Spleen (tissue), 11 donors: ENCODE measurements around the gene SPATA32. TPM values are rescaled to one million over a fixed set of nuclear protein-coding genes. Genes with fewer than 3 reads are reported as not detected.

ENCODE experiments used
- DNase-seq: peaks from one replicate; pipeline ENCODE4 v3.0.0-alpha.2; 2020
- H3K27ac ChIP-seq, 8 donors: fragments of 200-600 bp; sonication (generic) in 7 of 8; 1 replicate in 4 of 8; 2 replicates in 4 of 8; pipeline versions ENCODE4 v1.5.0 to v1.8.0; 2016 to 2021; ENCODE audit warnings: inconsistent platforms in 4 of 8, mild to moderate bottlenecking in 4 of 8, moderate library complexity in 1 of 8
- H3K27me3 ChIP-seq, 7 donors: fragments of 200-600 bp; sonication (generic) in 6 of 7; replicated peaks in 1 of 7; 1 replicate in 4 of 7; 2 replicates in 3 of 7; pipeline versions ENCODE4 v1.5.0 to v1.8.0; 2016 to 2021; ENCODE audit warnings: inconsistent platforms in 3 of 7, mild to moderate bottlenecking in 1 of 7
- H3K36me3 ChIP-seq, 6 donors: fragments of 200-600 bp; sonication (generic) in 5 of 6; 1 replicate in 4 of 6; 2 replicates in 2 of 6; pipeline versions ENCODE4 v1.5.0 to v1.8.0; 2016 to 2021; ENCODE audit warnings: inconsistent platforms in 2 of 6
- H3K4me1 ChIP-seq, 6 donors: fragments of 200-600 bp; sonication (generic) in 5 of 6; 1 replicate in 3 of 6; 2 replicates in 3 of 6; pipeline versions ENCODE4 v1.5.0 to v1.8.0; 2016 to 2021; ENCODE audit warnings: inconsistent platforms in 3 of 6
- H3K4me3 ChIP-seq, 8 donors: fragments of 200-600 bp; sonication (generic) in 7 of 8; 1 replicate in 4 of 8; 2 replicates in 4 of 8; pipeline versions ENCODE4 v1.5.0 to v1.8.0; 2016 to 2021; ENCODE audit warnings: inconsistent platforms in 4 of 8, mild to moderate bottlenecking in 4 of 8, moderate library complexity in 2 of 8
- H3K9me3 ChIP-seq, 8 donors: fragments of 200-600 bp; sonication (generic) in 7 of 8; 1 replicate in 4 of 8; 2 replicates in 4 of 8; pipeline versions ENCODE4 v1.5.0 to v1.8.0; 2016 to 2021; ENCODE audit warnings: inconsistent platforms in 4 of 8
- CTCF ChIP-seq, 11 experiments: fragments of 200-600 bp in 7 of 11; fragments of 450-650 bp in 4 of 11; sonication (generic) in 4 of 11; IDR thresholded peaks in 8 of 11; conservative IDR thresholded peaks in 3 of 11; 1 replicate in 7 of 11; 2 replicates in 4 of 11; pipeline versions ENCODE4 v1.4.0 to v1.8.0; 2016 to 2021; ENCODE audit warnings: antibody characterized with exemption in 11 of 11, inconsistent platforms in 4 of 11, mild to moderate bottlenecking in 1 of 11
- POLR2A ChIP-seq, 3 donors: fragments of 450-650 bp; IDR thresholded peaks; one replicate each; pipeline ENCODE4 v1.5.1; 2017; ENCODE audit warnings: antibody characterized with exemption in 3 of 3, mild to moderate bottlenecking in 1 of 3
- POLR2AphosphoS5 ChIP-seq, 3 donors: sonication (generic); formaldehyde crosslinking; IDR thresholded peaks; one replicate each; pipeline ENCODE4 v1.5.1; 2017; ENCODE audit warnings: antibody characterized with exemption in 3 of 3
- WGBS, 5 donors: extraction: QIAGEN DNeasy Blood & Tissue Kit in 3 of 5; methylation state at CpG; one replicate each; pipeline versions ENCODE4 v1.1.5 to v1.1.7; 2013 to 2018; 5-methylcytosine and 5-hydroxymethylcytosine counted together
- intact Hi-C: fragments of 100-400 bp; cut with DNase I; formaldehyde crosslinking; loops from one replicate; pipeline ENCODE4 v1.15.0; 2023; ENCODE audit warnings: low total_unique reads
- polyA plus RNA-seq, 3 donors: library from polyadenylated mRNA; stranded (reverse); fragments of 200-250 nt; gene quantifications; one replicate each; pipeline ENCODE4 v1.2.1, GENCODE V29; 2013
- total RNA-seq, 7 donors: library from RNA; depleted of rRNA in 3 of 7; stranded (reverse); fragments of >200 nt in 3 of 7; fragmentation: NEBNext Ultra II Directional in 4 of 7; extraction: Animal tissue kit (Norgen Biotek cat#: 25700) in 4 of 7; gene quantifications; one replicate each; pipeline versions ENCODE4 v1.1.0 to v1.2.1, GENCODE V29; 2016 to 2021
- donor health status: healthy with polysubstance abuse.
- donor health status: DM: no; HTN: no; CAD: no; lungs with moderate emphysema.
- donor health status: DM: no; HTN: no; CAD: no.
- donor health status: Bipolar disorder and iron deficiency.
- donor health status: healthy.
- donor health status: DM: no; HTN: no; CAD: no.
- donor health status: DM: yes; HTN: yes; CAD: no.

SPATA32 gene
- total and polyA plus RNA-seq, 10 donors = 0.08 to 0.17 (median 0.09) TPM; not detected in 7

GRCh38 chr17:45230787-45231480, 31.0 kb downstream of the SPATA32 start:
- intact Hi-C loops = no loop called here
- WGBS, 5 donors = 67 to 88% (median 72%) methylated on average over 4 to 12 of the region's 12 CpGs
- Histone ChIP-seq H3K27ac (peak overlapping the region in 6 of 8 donors; percentile 95 to 99 (median 96)), H3K27me3 (peaks cover 0 to 6% (median 0%) of the 10 kb centered on the region in 7 donors), H3K4me3 (peak overlapping the region in 1 of 8 donors; percentile 80), H3K36me3 (peaks cover 0 to 59% (median 16%) of the 10 kb centered on the region in 6 donors), H3K4me1 (peaks cover 35 to 100% (median 85%) of the 10 kb centered on the region in 6 donors), H3K9me3 (no peaks in the 10 kb centered on the region)
- peak; percentile 77 for DNase-seq
- no peak for TF ChIP-seq POLR2A (IDR thresholded peaks at IDR 0.05)
- no peak for TF ChIP-seq POLR2AphosphoS5 (IDR thresholded peaks at IDR 0.05)
- no peak for TF ChIP-seq CTCF (IDR thresholded peaks at IDR 0.05 in 8 of 11, conservative IDR thresholded peaks at IDR 0.05 in 3 of 11)

- peaks cover 0 to 53% (median 16%) of the 10 kb centered on the region in 6 donors for H3K36me3 ChIP-seq
- no peaks in the 10 kb centered on the region for H3K9me3 ChIP-seq
- DNase-seq = no peak
- H3K4me1 ChIP-seq = peaks cover 33 to 100% (median 85%) of the 10 kb centered on the region in 6 donors
- TF ChIP-seq CTCF (IDR thresholded peaks at IDR 0.05 in 8 of 11, conservative IDR thresholded peaks at IDR 0.05 in 3 of 11) (no peak), POLR2A (IDR thresholded peaks at IDR 0.05) (no peak), POLR2AphosphoS5 (IDR thresholded peaks at IDR 0.05) (no peak)
- 74 to 93% (median 85%) methylated on average over 3 to 4 of the region's 4 CpGs for WGBS, 5 donors
- peaks cover 0 to under 1% (median 0%) of the 10 kb centered on the region in 7 donors for H3K27me3 ChIP-seq
- peak overlapping the region in 1 of 8 donors; percentile 80 for H3K4me3 ChIP-seq
- intact Hi-C loops = no loop called here
- H3K27ac ChIP-seq = peak overlapping the region in 7 of 8 donors; percentile 93 to 99 (median 96)
Observed at GRCh38 chr17:45230410-45230786, 31.5 kb downstream of the SPATA32 start.

- Histone ChIP-seq H3K4me3 (peak overlapping the region in 3 of 8 donors; percentile 63 to 80 (median 68)), H3K27me3 (no peaks in the 10 kb centered on the region), H3K36me3 (peaks cover 0 to 48% (median 16%) of the 10 kb centered on the region in 6 donors), H3K9me3 (no peaks in the 10 kb centered on the region), H3K27ac (peak overlapping the region; percentile 93 to 99 (median 96)), H3K4me1 (peaks cover 37 to 100% (median 85%) of the 10 kb centered on the region in 6 donors)
- no peak for TF ChIP-seq CTCF (IDR thresholded peaks at IDR 0.05 in 8 of 11, conservative IDR thresholded peaks at IDR 0.05 in 3 of 11)
- TF ChIP-seq POLR2AphosphoS5 (IDR thresholded peaks at IDR 0.05) = no peak
- TF ChIP-seq POLR2A (IDR thresholded peaks at IDR 0.05) = no peak
- peak; percentile 85 for DNase-seq
- WGBS, 5 donors = 54 to 72% (median 63%) methylated on average over 16 of the region's 16 CpGs
- intact Hi-C loops = no loop called here
Observed at GRCh38 chr17:45229681-45230409, 32.0 kb downstream of the SPATA32 start.
